Measurements from ENCODE around the gene SCT. TPM values are rescaled to one million over a fixed set of nuclear protein-coding genes. Genes with fewer than 3 reads are reported as not detected.

The SCT gene
- total and polyA plus RNA-seq, 2 of the 4 experiments (the other 2 are of a cell fraction): not detected

DNA sequence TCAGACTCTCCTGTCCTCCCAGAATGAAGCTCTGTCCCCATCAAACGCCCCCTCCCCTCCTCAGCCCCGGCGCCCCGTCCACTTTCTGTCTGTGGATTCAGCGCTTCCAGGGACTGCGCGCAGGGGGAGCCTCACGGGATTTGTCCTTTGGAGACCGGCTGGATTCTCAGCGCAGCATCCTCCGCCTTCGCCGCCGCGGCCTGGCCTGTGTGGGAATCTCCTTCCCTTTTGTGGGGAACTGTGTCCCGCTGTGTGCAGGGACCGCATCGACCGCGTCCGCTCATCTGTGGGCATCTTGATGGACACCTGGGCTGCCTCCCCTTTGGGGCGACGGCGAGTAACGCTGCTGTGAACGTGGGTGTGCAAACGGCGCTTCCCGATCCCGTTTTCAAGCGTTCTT lies 1.1 kb upstream of the SCT start:
- DNase-seq: no peak
- peaks cover 4% of the 10 kb centered on the region; the same call in 1 of the 2 replicates for H3K4me1 ChIP-seq (ENCODE audit: control insufficient read depth, insufficient read depth, low read length)
- H3K4me2 ChIP-seq (ENCODE audit: low read depth, low read length): no peak overlapping the region
- H4K5ac ChIP-seq (ENCODE audit: low read depth, low read length): no peak overlapping the region
- H3K9ac ChIP-seq (ENCODE audit: low read depth, low read length): no peak overlapping the region
- no peak overlapping the region for H2BK20ac ChIP-seq (ENCODE audit: low read depth, low read length)
- H2AK9ac ChIP-seq (replicated peaks; ENCODE audit: low read depth, low read length, poor library complexity): peak overlapping the region; percentile 4
- peak overlapping the region; percentile 1 for H2BK5ac ChIP-seq (ENCODE audit: low read depth, low read length, poor library complexity, severe bottlenecking)
- TF ChIP-seq CHD1 (IDR thresholded peaks at IDR 0.05; ENCODE audit: low read depth, low read length): no peak
- TF ChIP-seq POLR2A (IDR thresholded peaks at IDR 0.05; ENCODE audit: low read depth, low read length): no peak
- TF ChIP-seq MAZ (IDR thresholded peaks at IDR 0.05; ENCODE audit: borderline replicate concordance, low read depth, low read length): no peak
- TF ChIP-seq FOS (IDR thresholded peaks at IDR 0.05; ENCODE audit: low read depth, low read length): no peak
- no peak for TF ChIP-seq MAFK (IDR thresholded peaks at IDR 0.05; ENCODE audit: low read depth, low read length)
- no peak for TF ChIP-seq CEBPB (IDR thresholded peaks at IDR 0.05; ENCODE audit: low read depth, low read length)
- no peak for TF ChIP-seq RAD21 (IDR thresholded peaks at IDR 0.05; ENCODE audit: low read length)
- TF ChIP-seq, protein P1, sequence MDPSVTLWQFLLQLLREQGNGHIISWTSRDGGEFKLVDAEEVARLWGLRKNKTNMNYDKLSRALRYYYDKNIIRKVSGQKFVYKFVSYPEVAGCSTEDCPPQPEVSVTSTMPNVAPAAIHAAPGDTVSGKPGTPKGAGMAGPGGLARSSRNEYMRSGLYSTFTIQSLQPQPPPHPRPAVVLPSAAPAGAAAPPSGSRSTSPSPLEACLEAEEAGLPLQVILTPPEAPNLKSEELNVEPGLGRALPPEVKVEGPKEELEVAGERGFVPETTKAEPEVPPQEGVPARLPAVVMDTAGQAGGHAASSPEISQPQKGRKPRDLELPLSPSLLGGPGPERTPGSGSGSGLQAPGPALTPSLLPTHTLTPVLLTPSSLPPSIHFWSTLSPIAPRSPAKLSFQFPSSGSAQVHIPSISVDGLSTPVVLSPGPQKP (IDR thresholded peaks at IDR 0.05; ENCODE audit: borderline replicate concordance, low read depth, low read length): no peak
- TF ChIP-seq RFX5 (IDR thresholded peaks at IDR 0.05; ENCODE audit: low read depth, low read length): no peak
- TF ChIP-seq RCOR1 (IDR thresholded peaks at IDR 0.05; ENCODE audit: insufficient replicate concordance, low read length): no peak
- no peak for TF ChIP-seq SMC3 (IDR thresholded peaks at IDR 0.05; ENCODE audit: low read depth, low read length)
- no peak for TF ChIP-seq BHLHE40 (IDR thresholded peaks at IDR 0.05; ENCODE audit: low read depth, low read length)
- TF ChIP-seq, protein P2, sequence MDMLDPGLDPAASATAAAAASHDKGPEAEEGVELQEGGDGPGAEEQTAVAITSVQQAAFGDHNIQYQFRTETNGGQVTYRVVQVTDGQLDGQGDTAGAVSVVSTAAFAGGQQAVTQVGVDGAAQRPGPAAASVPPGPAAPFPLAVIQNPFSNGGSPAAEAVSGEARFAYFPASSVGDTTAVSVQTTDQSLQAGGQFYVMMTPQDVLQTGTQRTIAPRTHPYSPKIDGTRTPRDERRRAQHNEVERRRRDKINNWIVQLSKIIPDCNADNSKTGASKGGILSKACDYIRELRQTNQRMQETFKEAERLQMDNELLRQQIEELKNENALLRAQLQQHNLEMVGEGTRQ (IDR thresholded peaks at IDR 0.05; ENCODE audit: low read depth, low read length): no peak
- dilution Hi-C loops (cut with HindIII; ENCODE audit: low sequenced_read_pairs, unreplicated experiment) (no loop called here), intact Hi-C loops (cut with micrococcal nuclease) (no loop called here), in situ Hi-C loops (cut with MboI; ENCODE audit: low sequenced_read_pairs) (no loop called here)
- H3K9me3 ChIP-seq (ENCODE audit: control insufficient read depth, insufficient read depth, low read length): no peaks in the 10 kb centered on the region
- H3K18ac ChIP-seq (ENCODE audit: low read depth, low read length): no peak overlapping the region
- POLR2A ChIA-PET (ENCODE audit: unreplicated experiment): no interaction called here
- no peaks in the 10 kb centered on the region; the same call in none of the 2 replicates for H3K36me3 ChIP-seq (ENCODE audit: control insufficient read depth, insufficient read depth, low read length)
- 89% methylated on average over 21 of the region's 31 CpGs; no CpG with 5 or more reads in 1 of the 2 experiments for WGBS, 2 experiments (ENCODE audit: extremely low coverage in 2 of 2, insufficient read length in 1 of 2)
- no TSS peak for BruUV-seq (replicated peaks)
- no peak overlapping the region for H4K8ac ChIP-seq (ENCODE audit: low read depth in 2 of 2, low read length in 2 of 2)
- H3K23ac ChIP-seq (ENCODE audit: low read depth, low read length): peak overlapping the region; percentile 8; the same call in 1 of the 2 replicates
- no peak overlapping the region for H3K4me3 ChIP-seq (ENCODE audit: insufficient read depth, low read depth, low read length)
- no peak overlapping the region for H2AFZ ChIP-seq (replicated peaks; ENCODE audit: low read length, poor library complexity)
- H3K14ac ChIP-seq (replicated peaks; ENCODE audit: low read depth, low read length): no peak overlapping the region
- no peak overlapping the region for H3K27ac ChIP-seq (ENCODE audit: insufficient read depth, low read length)
- H2BK15ac ChIP-seq (ENCODE audit: low read depth, low read length): no peak overlapping the region
- H4K20me1 ChIP-seq (ENCODE audit: insufficient read depth, low read length): peaks cover 6% of the 10 kb centered on the region; the same call in 1 of the 2 replicates
- no peak overlapping the region for H3K4ac ChIP-seq (ENCODE audit: low read depth, low read length)
- peaks cover 5% of the 10 kb centered on the region; the same call in 1 of the 2 replicates for H3K9me1 ChIP-seq (ENCODE audit: insufficient read depth, low read length)
- no peak for ATAC-seq (ENCODE audit: low read depth)
- H3K79me1 ChIP-seq (ENCODE audit: low read depth in 1 of 2, low read length in 2 of 2): no peaks in the 10 kb centered on the region
- H3K27me3 ChIP-seq (ENCODE audit: control insufficient read depth, insufficient read depth, low read length): peaks cover 2% of the 10 kb centered on the region; the same call in 1 of the 2 replicates
- H2BK120ac ChIP-seq (ENCODE audit: low read depth, low read length): no peak overlapping the region
- H2AK5ac ChIP-seq (ENCODE audit: low read depth, low read length): peak overlapping the region; percentile 46; the same call in 1 of the 2 replicates
- H4K91ac ChIP-seq (ENCODE audit: insufficient read depth, low read depth, low read length): no peak overlapping the region
- no peak overlapping the region for H3K56ac ChIP-seq (ENCODE audit: extremely low read depth, insufficient read depth, low read length)
- CTCF ChIA-PET: no interaction called here

All from IMR-90 (cell line).